ENCODE measurements around the gene MICAL2.

- TF ChIP-seq POLR2AphosphoS5 (IDR thresholded peaks at IDR 0.05): no peak
- TF ChIP-seq, protein P1, sequence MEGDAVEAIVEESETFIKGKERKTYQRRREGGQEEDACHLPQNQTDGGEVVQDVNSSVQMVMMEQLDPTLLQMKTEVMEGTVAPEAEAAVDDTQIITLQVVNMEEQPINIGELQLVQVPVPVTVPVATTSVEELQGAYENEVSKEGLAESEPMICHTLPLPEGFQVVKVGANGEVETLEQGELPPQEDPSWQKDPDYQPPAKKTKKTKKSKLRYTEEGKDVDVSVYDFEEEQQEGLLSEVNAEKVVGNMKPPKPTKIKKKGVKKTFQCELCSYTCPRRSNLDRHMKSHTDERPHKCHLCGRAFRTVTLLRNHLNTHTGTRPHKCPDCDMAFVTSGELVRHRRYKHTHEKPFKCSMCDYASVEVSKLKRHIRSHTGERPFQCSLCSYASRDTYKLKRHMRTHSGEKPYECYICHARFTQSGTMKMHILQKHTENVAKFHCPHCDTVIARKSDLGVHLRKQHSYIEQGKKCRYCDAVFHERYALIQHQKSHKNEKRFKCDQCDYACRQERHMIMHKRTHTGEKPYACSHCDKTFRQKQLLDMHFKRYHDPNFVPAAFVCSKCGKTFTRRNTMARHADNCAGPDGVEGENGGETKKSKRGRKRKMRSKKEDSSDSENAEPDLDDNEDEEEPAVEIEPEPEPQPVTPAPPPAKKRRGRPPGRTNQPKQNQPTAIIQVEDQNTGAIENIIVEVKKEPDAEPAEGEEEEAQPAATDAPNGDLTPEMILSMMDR (IDR thresholded peaks at IDR 0.05): no peak
- TF ChIP-seq POLR2A (IDR thresholded peaks at IDR 0.05): no peak
These were observed 92.4 kb downstream of the MICAL2 start for GRCh38 chr11:12202661-12203310.
